H9 (cell line): ENCODE measurements around the gene PMF1. TPM values are rescaled to one million over a fixed set of nuclear protein-coding genes. Genes with fewer than 3 reads are reported as not detected.
A peak's percentile ranks its signal among the peaks of the same experiment; 100 is the strongest.

Experiments used
- DNase-seq: peaks from one replicate; pipeline ENCODE4 v3.0.0-alpha.2; 2017
- H2AFZ ChIP-seq: one replicate; pipeline ENCODE4 v1.6.1; 2013; ENCODE audit warnings: mild to moderate bottlenecking, low read length, control low read depth, moderate library complexity
- H2AK5ac ChIP-seq: 2 replicates; pipeline ENCODE4 v1.6.1; 2013; ENCODE audit warnings: low read length, control low read depth, mixed read lengths; ENCODE audit not compliant: insufficient read length
- H2BK120ac ChIP-seq: one replicate; pipeline ENCODE4 v1.6.1; 2013; ENCODE audit warnings: low read depth, mild to moderate bottlenecking, low read length, control low read depth, inconsistent platforms; ENCODE audit not compliant: poor library complexity, severe bottlenecking
- H2BK12ac ChIP-seq: 2 replicates; pipeline ENCODE4 v1.6.1; 2013; ENCODE audit warnings: low read length, control low read depth, mixed read lengths, low read depth; ENCODE audit not compliant: insufficient read length
- H2BK15ac ChIP-seq: 2 replicates; pipeline ENCODE4 v1.6.1; 2013; ENCODE audit warnings: low read depth, low read length, control low read depth
- H2BK20ac ChIP-seq: one replicate; pipeline ENCODE4 v1.6.1; 2013; ENCODE audit warnings: low read depth, mild to moderate bottlenecking, low read length, control low read depth, inconsistent platforms; ENCODE audit not compliant: poor library complexity, severe bottlenecking
- H2BK5ac ChIP-seq: 2 replicates; pipeline ENCODE4 v1.6.1; 2013; ENCODE audit warnings: low read length, control low read depth, mixed read lengths; ENCODE audit not compliant: insufficient read length
- H3K14ac ChIP-seq: 2 replicates; pipeline ENCODE4 v1.6.1; 2013; ENCODE audit warnings: low read length, control low read depth; ENCODE audit not compliant: insufficient read depth
- H3K18ac ChIP-seq: 2 replicates; pipeline ENCODE4 v1.6.1; 2013; ENCODE audit warnings: low read depth, mild to moderate bottlenecking, mixed read lengths, low read length, control low read depth; ENCODE audit not compliant: insufficient read length
- H3K23ac ChIP-seq: 2 replicates; pipeline ENCODE4 v1.6.1; 2013; ENCODE audit warnings: low read length, control low read depth, mixed read lengths, low read depth; ENCODE audit not compliant: insufficient read length
- H3K23me2 ChIP-seq: 2 replicates; pipeline ENCODE4 v1.6.1; 2013; ENCODE audit warnings: low read depth, mild to moderate bottlenecking, mixed read lengths, low read length, control low read depth; ENCODE audit not compliant: insufficient read length, poor library complexity, severe bottlenecking
- H3K27ac ChIP-seq: 2 replicates; pipeline ENCODE4 v1.5.1; 2013; ENCODE audit warnings: low read length, control low read depth, mixed read lengths, low read depth; ENCODE audit not compliant: insufficient read length
- H3K27me3 ChIP-seq: 2 replicates; pipeline ENCODE4 v1.6.1; 2013; ENCODE audit warnings: low read length, control low read depth, inconsistent platforms; ENCODE audit not compliant: insufficient read depth
- H3K4ac ChIP-seq: 2 replicates; pipeline ENCODE4 v1.6.1; 2013; ENCODE audit warnings: low read depth, mild to moderate bottlenecking, control low read depth, inconsistent platforms, low read length, moderate library complexity
- H3K4me1 ChIP-seq: 2 replicates; pipeline ENCODE4 v1.6.1; 2013; ENCODE audit warnings: low read length, control low read depth, inconsistent platforms; ENCODE audit not compliant: insufficient read depth
- H3K4me2 ChIP-seq: 2 replicates; pipeline ENCODE4 v1.6.1; 2013; ENCODE audit warnings: low read length, control low read depth, mixed read lengths; ENCODE audit not compliant: insufficient read length, insufficient read depth
- H3K56ac ChIP-seq: 2 replicates; pipeline ENCODE4 v1.6.1; 2013; ENCODE audit warnings: low read depth, mild to moderate bottlenecking, mixed read lengths, low read length, control low read depth; ENCODE audit not compliant: insufficient read length
- H3K79me1 ChIP-seq: 2 replicates; pipeline ENCODE4 v1.6.1; 2013; ENCODE audit warnings: low read depth, mild to moderate bottlenecking, moderate library complexity, low read length, control low read depth, inconsistent platforms; ENCODE audit not compliant: insufficient read depth, poor library complexity, severe bottlenecking
- H3K79me2 ChIP-seq: 2 replicates; pipeline ENCODE4 v1.6.1; 2013; ENCODE audit warnings: low read length, control low read depth, inconsistent platforms; ENCODE audit not compliant: insufficient read depth
- H3K9ac ChIP-seq: 2 replicates; pipeline ENCODE4 v1.6.1; 2013; ENCODE audit warnings: low read length, control low read depth, mixed read lengths; ENCODE audit not compliant: insufficient read length; ENCODE audit errors: extremely low read depth
- H3K9me3 ChIP-seq: one replicate; pipeline ENCODE4 v1.6.1; 2013; ENCODE audit warnings: low read depth, low read length, inconsistent platforms; ENCODE audit not compliant: control insufficient read depth
- H3T11ph ChIP-seq: one replicate; pipeline ENCODE4 v1.6.1; 2013; ENCODE audit warnings: mild to moderate bottlenecking, low read length, control low read depth, inconsistent platforms
- H4K20me1 ChIP-seq: one replicate; pipeline ENCODE4 v1.6.1; 2013; ENCODE audit not compliant: control insufficient read depth, insufficient read length, insufficient read depth
- H4K5ac ChIP-seq: 2 replicates; pipeline ENCODE4 v1.6.1; 2013; ENCODE audit warnings: low read depth, mild to moderate bottlenecking, mixed read lengths, low read length, control low read depth; ENCODE audit not compliant: insufficient read length
- H4K8ac ChIP-seq: replicated peaks from 2 replicates; pipeline ENCODE4 v1.6.1; 2013; ENCODE audit warnings: low read length, control low read depth, mixed read lengths, low read depth; ENCODE audit not compliant: insufficient read length
- H4K91ac ChIP-seq: 2 replicates; pipeline ENCODE4 v1.6.1; 2013; ENCODE audit warnings: low read depth, mild to moderate bottlenecking, moderate library complexity, mixed read lengths, low read length, control low read depth; ENCODE audit not compliant: insufficient read length
- H3K27ac Mint-ChIP-seq, 3 experiments: 2 replicates in 2 of 3; 3 replicates in 1 of 3; pipeline ENCODE4 v1.8.0; 2020 to 2021; ENCODE audit warnings: mixed read lengths in 3 of 3, mild to moderate bottlenecking in 1 of 3, moderate library complexity in 1 of 3
- H3K27me3 Mint-ChIP-seq: 2 replicates; pipeline ENCODE4 v1.8.0; 2021; ENCODE audit warnings: low read depth, mild to moderate bottlenecking, moderate library complexity, mixed read lengths
- H3K36me3 Mint-ChIP-seq, 3 experiments: 2 replicates in 2 of 3; 3 replicates in 1 of 3; pipeline ENCODE4 v1.8.0; 2020 to 2021; ENCODE audit warnings: low read depth in 3 of 3, mixed read lengths in 3 of 3; ENCODE audit not compliant: insufficient read depth in 1 of 3
- H3K4me1 Mint-ChIP-seq, 2 experiments: 2 replicates each; pipeline ENCODE4 v1.8.0; 2020; ENCODE audit warnings: mixed read lengths in 2 of 2
- H3K4me3 Mint-ChIP-seq, 2 experiments: 2 replicates in 1 of 2; 3 replicates in 1 of 2; pipeline ENCODE4 v1.8.0; 2020 to 2021; ENCODE audit warnings: mild to moderate bottlenecking in 2 of 2, mixed read lengths in 2 of 2, moderate library complexity in 1 of 2
- H3K9me3 Mint-ChIP-seq, 2 experiments: 2 replicates in 1 of 2; 3 replicates in 1 of 2; pipeline ENCODE4 v1.8.0; 2020; ENCODE audit warnings: mild to moderate bottlenecking in 2 of 2, mixed read lengths in 2 of 2, moderate library complexity in 1 of 2
- CTCF ChIP-seq: fragments of 200-600 bp; sonication (generic); conservative IDR thresholded peaks from 3 replicates; pipeline ENCODE4 v1.8.0; 2021; ENCODE audit warnings: antibody characterized with exemption, mild to moderate bottlenecking
- whole genome bisulfite sequencing: extraction: QIAGEN DNeasy Blood & Tissue Kit; methylation state at CpG from one replicate; pipeline ENCODE4 v1.1.7; 2013; ENCODE audit warnings: missing lambda C conversion rate, low lambda C conversion rate, mixed read lengths; ENCODE audit not compliant: insufficient read length; ENCODE audit errors: extremely low coverage; 5-methylcytosine and 5-hydroxymethylcytosine counted together
- total RNA-seq: library from RNA; stranded (reverse); gene quantifications from 2 replicates; pipeline ENCODE4 v1.2.1, GENCODE V29; 2021

PMF1 gene
- total RNA-seq, 1 experiment from 2014 or later: 136 TPM

GRCh38 chr1:156241926-156242325, 29.1 kb downstream of the PMF1 start, which contains the start of gene BGLAP:
Gene BGLAP, plus strand, starts transcription at chr1:156242184. Its CDS starts 48 bp downstream, at chr1:156242232.
- H2BK20ac ChIP-seq: no peak within 1 kb of the TSS
- H4K91ac ChIP-seq: no peak within 1 kb of the TSS
- no peaks in the 10 kb centered on the region for H4K20me1 ChIP-seq
- no peaks in the 10 kb centered on the region for H3K4me1 ChIP-seq
- no peaks in the 10 kb centered on the region for H3K79me1 ChIP-seq
- no peak within 1 kb of the TSS for H4K8ac ChIP-seq
- no peak within 1 kb of the TSS for H2AK5ac ChIP-seq
- DNase-seq: no peak
- no peak within 1 kb of the TSS for H3K14ac ChIP-seq
- no peak within 1 kb of the TSS for H3K23ac ChIP-seq
- peaks cover 4% of the 10 kb centered on the region; the same call in 1 of the 2 replicates for H3K27me3 Mint-ChIP-seq
- H3K9ac ChIP-seq: no peak within 1 kb of the TSS
- no peak within 1 kb of the TSS for H3T11ph ChIP-seq
- H3K27me3 ChIP-seq: no peaks in the 10 kb centered on the region
- no peaks in the 10 kb centered on the region for H3K9me3 ChIP-seq
- peaks cover 3% of the 10 kb centered on the region for H3K23me2 ChIP-seq
- TF ChIP-seq CTCF: no peak
- peaks cover 10 to 33% (median 29%) of the 10 kb centered on the region in 3 experiments; a peak in 6 of 7 replicates for H3K36me3 Mint-ChIP-seq
- H3K79me2 ChIP-seq: no peaks in the 10 kb centered on the region
- H2BK120ac ChIP-seq: no peak within 1 kb of the TSS
- no peak within 1 kb of the TSS for H2BK12ac ChIP-seq
- no peak within 1 kb of the TSS for H3K4me2 ChIP-seq
- H2BK5ac ChIP-seq: no peak within 1 kb of the TSS
- no peaks in the 10 kb centered on the region for H3K9me3 Mint-ChIP-seq
- H3K18ac ChIP-seq: no peak within 1 kb of the TSS
- H3K4ac ChIP-seq: no peak within 1 kb of the TSS
- no peak within 1 kb of the TSS for H3K27ac ChIP-seq
- H3K4me3 Mint-ChIP-seq: no peak within 1 kb of the TSS
- no peak within 1 kb of the TSS for H3K56ac ChIP-seq
- peaks cover 2 to 6% of the 10 kb centered on the region in 2 experiments for H3K4me1 Mint-ChIP-seq
- no peak within 1 kb of the TSS for H2BK15ac ChIP-seq
- H4K5ac ChIP-seq: no peak within 1 kb of the TSS
- WGBS: no CpG with 5 or more reads among the region's 14 CpGs
- H2AFZ ChIP-seq: no peak within 1 kb of the TSS
- peak within 1 kb of the TSS; percentile 55 to 80 (median 64); a peak in 3 of 7 replicates for H3K27ac Mint-ChIP-seq
